D341Med (cell line): ENCODE data around the gene TYK2.
"Not testable (repeated sequence)": the region's sequence is repeated elsewhere in the genome, so short reads cannot be mapped to it uniquely, and the experiment has no call there.

ENCODE experiments used
- DNase-seq: peaks from one replicate; pipeline ENCODE4 v3.0.0; 2012; ENCODE audit warnings: low spot score

Gene TYK2

GRCh38 chr19:10407096-10407495 lies 26.7 kb upstream of the TYK2 start:
- DNase-seq = no peak

GRCh38 chr19:10406191-10406590 lies 25.8 kb upstream of the TYK2 start:
- DNase-seq = no peak

- DNase-seq = no peak
Measured at GRCh38 chr19:10404888-10405820, 24.8 kb upstream of the TYK2 start.

- peak; percentile 98 for DNase-seq
Measured at GRCh38 chr19:10403137-10404021, 23.0 kb upstream of the TYK2 start, which contains the start of gene CDC37. CDC37 (minus strand) TSS chr19:10403542; CDS start chr19:10403479, 63 bp downstream.

- DNase-seq = peak; percentile 59
Measured at GRCh38 chr19:10402441-10403038, 22.2 kb upstream of the TYK2 start.

- no peak for DNase-seq
Measured at GRCh38 chr19:10399878-10400277, 19.5 kb upstream of the TYK2 start.

GRCh38 chr19:10399340-10399739 lies 19.0 kb upstream of the TYK2 start:
- DNase-seq = not testable (repeated sequence)

- no peak for DNase-seq
Measured at GRCh38 chr19:10398819-10399218, 18.4 kb upstream of the TYK2 start.

GRCh38 chr19:10395917-10396316 lies 15.5 kb upstream of the TYK2 start:
- DNase-seq = no peak

GRCh38 chr19:10395436-10395835 lies 15.1 kb upstream of the TYK2 start:
- no peak for DNase-seq

GRCh38 chr19:10395003-10395402 lies 14.6 kb upstream of the TYK2 start:
- no peak for DNase-seq

GRCh38 chr19:10393137-10393536 lies 12.8 kb upstream of the TYK2 start:
- DNase-seq = no peak

- no peak for DNase-seq
Measured at GRCh38 chr19:10392120-10392519, 11.7 kb upstream of the TYK2 start.

- DNase-seq = peak; percentile 82
Measured at GRCh38 chr19:10390652-10391286, 10.4 kb upstream of the TYK2 start.

GRCh38 chr19:10389863-10390262 lies 9.5 kb upstream of the TYK2 start:
- no peak for DNase-seq

GRCh38 chr19:10388957-10389356 lies 8.6 kb upstream of the TYK2 start:
- peak; percentile 74 for DNase-seq

GRCh38 chr19:10384580-10384979 lies 4.2 kb upstream of the TYK2 start:
- DNase-seq = no peak

- DNase-seq = not testable (repeated sequence)
Measured at GRCh38 chr19:10383223-10383499, 2.8 kb upstream of the TYK2 start.

GRCh38 chr19:10379880-10380312 lies 476 bp downstream of the TYK2 start:
- DNase-seq = peak; percentile 45

GRCh38 chr19:10378124-10378523 lies 2.2 kb downstream of the TYK2 start:
- DNase-seq = no peak

- DNase-seq = not testable (repeated sequence)
Measured at GRCh38 chr19:10377140-10377640, 3.2 kb downstream of the TYK2 start.

GRCh38 chr19:10374931-10375330 lies 5.4 kb downstream of the TYK2 start:
- no peak for DNase-seq
